ENCODE measurements around the gene VDAC2.

DNA sequence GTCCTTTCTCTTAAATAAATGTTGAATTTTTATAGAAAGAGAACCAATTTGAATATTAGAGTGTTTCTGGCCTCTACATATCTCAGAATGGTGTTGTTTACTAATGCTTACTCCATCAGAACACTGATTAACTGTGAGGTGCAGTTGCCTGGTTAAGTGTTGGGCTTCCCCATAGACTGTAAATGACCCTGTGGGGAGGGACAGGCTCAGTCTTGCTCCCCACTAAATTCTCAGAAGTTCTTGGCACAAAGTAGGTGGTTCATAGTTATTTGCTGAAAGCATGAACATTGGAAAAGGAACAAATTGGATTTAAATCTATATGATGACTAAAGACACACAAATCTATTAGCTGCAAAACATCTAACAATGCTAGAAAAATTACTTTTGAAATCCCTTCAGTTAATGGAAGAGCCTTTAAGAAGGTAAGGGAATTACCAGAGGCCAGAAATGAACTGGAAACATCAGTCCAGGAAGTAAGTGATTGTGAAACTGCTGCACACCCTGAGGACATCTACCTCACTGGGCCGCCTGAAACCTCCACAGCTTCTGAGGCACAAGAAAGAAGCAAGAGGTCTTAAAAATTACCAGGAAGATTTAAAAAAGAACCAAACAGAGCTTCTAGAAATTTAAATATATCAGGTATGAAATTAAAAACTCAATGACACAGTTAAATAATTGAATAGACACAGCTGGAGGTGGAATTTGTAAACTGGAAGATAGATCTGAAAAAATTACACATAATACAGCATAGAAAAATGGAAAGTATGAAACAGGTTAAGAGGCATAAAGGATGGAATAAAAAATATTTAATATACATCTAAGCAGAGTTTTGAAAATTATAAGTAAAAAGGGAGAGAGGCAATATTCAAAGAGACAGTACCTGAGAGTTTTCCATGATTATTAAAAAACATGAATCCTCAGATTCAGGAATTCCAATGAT is 43.0 kb downstream of the VDAC2 start:
- TF ChIP-seq, protein P1, sequence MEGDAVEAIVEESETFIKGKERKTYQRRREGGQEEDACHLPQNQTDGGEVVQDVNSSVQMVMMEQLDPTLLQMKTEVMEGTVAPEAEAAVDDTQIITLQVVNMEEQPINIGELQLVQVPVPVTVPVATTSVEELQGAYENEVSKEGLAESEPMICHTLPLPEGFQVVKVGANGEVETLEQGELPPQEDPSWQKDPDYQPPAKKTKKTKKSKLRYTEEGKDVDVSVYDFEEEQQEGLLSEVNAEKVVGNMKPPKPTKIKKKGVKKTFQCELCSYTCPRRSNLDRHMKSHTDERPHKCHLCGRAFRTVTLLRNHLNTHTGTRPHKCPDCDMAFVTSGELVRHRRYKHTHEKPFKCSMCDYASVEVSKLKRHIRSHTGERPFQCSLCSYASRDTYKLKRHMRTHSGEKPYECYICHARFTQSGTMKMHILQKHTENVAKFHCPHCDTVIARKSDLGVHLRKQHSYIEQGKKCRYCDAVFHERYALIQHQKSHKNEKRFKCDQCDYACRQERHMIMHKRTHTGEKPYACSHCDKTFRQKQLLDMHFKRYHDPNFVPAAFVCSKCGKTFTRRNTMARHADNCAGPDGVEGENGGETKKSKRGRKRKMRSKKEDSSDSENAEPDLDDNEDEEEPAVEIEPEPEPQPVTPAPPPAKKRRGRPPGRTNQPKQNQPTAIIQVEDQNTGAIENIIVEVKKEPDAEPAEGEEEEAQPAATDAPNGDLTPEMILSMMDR (conservative IDR thresholded peaks at IDR 0.05; ENCODE audit: low read depth in 2 of 2): no peak
- TF ChIP-seq ZNF114 (CRISPR knock-in tag; IDR thresholded peaks at IDR 0.05) (no peak), EZH2 (IDR thresholded peaks at IDR 0.05; ENCODE audit: low read depth, unreplicated experiment) (no peak), CREB1 (CRISPR knock-in tag; IDR thresholded peaks at IDR 0.05; ENCODE audit: low read depth) (no peak), ZNF331 (CRISPR knock-in tag; IDR thresholded peaks at IDR 0.05; ENCODE audit: low read depth) (no peak), JUNB (IDR thresholded peaks at IDR 0.05; ENCODE audit: unreplicated experiment) (no peak), NANOG (IDR thresholded peaks at IDR 0.05; ENCODE audit: borderline replicate concordance) (no peak), POLR2AphosphoS5 (IDR thresholded peaks at IDR 0.05; ENCODE audit: low read depth) (no peak)
- TF ChIP-seq, protein P2, sequence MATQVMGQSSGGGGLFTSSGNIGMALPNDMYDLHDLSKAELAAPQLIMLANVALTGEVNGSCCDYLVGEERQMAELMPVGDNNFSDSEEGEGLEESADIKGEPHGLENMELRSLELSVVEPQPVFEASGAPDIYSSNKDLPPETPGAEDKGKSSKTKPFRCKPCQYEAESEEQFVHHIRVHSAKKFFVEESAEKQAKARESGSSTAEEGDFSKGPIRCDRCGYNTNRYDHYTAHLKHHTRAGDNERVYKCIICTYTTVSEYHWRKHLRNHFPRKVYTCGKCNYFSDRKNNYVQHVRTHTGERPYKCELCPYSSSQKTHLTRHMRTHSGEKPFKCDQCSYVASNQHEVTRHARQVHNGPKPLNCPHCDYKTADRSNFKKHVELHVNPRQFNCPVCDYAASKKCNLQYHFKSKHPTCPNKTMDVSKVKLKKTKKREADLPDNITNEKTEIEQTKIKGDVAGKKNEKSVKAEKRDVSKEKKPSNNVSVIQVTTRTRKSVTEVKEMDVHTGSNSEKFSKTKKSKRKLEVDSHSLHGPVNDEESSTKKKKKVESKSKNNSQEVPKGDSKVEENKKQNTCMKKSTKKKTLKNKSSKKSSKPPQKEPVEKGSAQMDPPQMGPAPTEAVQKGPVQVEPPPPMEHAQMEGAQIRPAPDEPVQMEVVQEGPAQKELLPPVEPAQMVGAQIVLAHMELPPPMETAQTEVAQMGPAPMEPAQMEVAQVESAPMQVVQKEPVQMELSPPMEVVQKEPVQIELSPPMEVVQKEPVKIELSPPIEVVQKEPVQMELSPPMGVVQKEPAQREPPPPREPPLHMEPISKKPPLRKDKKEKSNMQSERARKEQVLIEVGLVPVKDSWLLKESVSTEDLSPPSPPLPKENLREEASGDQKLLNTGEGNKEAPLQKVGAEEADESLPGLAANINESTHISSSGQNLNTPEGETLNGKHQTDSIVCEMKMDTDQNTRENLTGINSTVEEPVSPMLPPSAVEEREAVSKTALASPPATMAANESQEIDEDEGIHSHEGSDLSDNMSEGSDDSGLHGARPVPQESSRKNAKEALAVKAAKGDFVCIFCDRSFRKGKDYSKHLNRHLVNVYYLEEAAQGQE (IDR thresholded peaks at IDR 0.05; ENCODE audit: unreplicated experiment): no peak

All from GM23338 (cell line).